K562 (cell line): ENCODE results near the gene FLRT1. TPM values are rescaled to one million over a fixed set of nuclear protein-coding genes. Genes with fewer than 3 reads are reported as not detected.

ENCODE experiments used
- ATAC-seq: fragments of 200-7000 bp; cut with Tn5 transposase; 3 replicates; pipeline ENCODE4 v1.9.1; 2020; ENCODE audit warnings: moderate library complexity
- BruUV-seq: library from RNA; stranded (reverse); fragments of 400-500 nt; replicated peaks from 2 replicates; lab custom pipeline; 2021; lab: Mats Ljungman, UMichigan
- CTCF ChIA-PET: fragments of 300-600 bp; formaldehyde crosslinking; extraction: SDS; loops from one replicate; lab custom pipeline; 2021; ENCODE audit warnings: low intra/inter-chr PET ratio; lab: Yijun Ruan, JAX
- POLR2A ChIA-PET: fragments of 300-600, 350-650 bp; sonication (Branson Sonifier 250); formaldehyde crosslinking; extraction: SDS; loops from one replicate; lab custom pipeline; 2021; ENCODE audit warnings: antibody characterized with exemption, inconsistent platforms; lab: Yijun Ruan, JAX
- DNase-seq, 4 experiments: peaks; one replicate each; pipeline versions ENCODE4 v3.0.0 to v3.0.0-alpha.2; 2011 to 2018; ENCODE audit warnings: low spot score in 3 of 4, mixed read lengths in 3 of 4; ENCODE audit errors: extremely low read depth in 1 of 4
- FAIRE-seq: peaks from 2 replicates; lab custom pipeline; 2011; peaks lifted over from hg19 to GRCh38; lab: Jason Lieb, UNC
- H2AFZ ChIP-seq: 2 replicates; pipeline ENCODE4 v1.6.0; 2011; ENCODE audit warnings: low read depth, low read length, control low read depth, inconsistent platforms
- H3K27ac ChIP-seq: fragments of 200-600 bp; 3 replicates; pipeline ENCODE4 v1.8.0; 2011; ENCODE audit warnings: low read depth, mild to moderate bottlenecking, control low read depth, inconsistent platforms, low read length, moderate library complexity, mixed read lengths; ENCODE audit errors: extremely low read depth
- H3K27me3 ChIP-seq, 2 experiments: fragments of 300-600 bp in 1 of 2; 2 replicates in 1 of 2; 3 replicates in 1 of 2; pipeline versions ENCODE4 v1.6.0 to v1.8.0; 2011; ENCODE audit warnings: inconsistent platforms in 2 of 2, low read length in 2 of 2, mild to moderate bottlenecking in 1 of 2, mixed read lengths in 1 of 2, moderate library complexity in 1 of 2; ENCODE audit not compliant: control insufficient read depth in 2 of 2, insufficient read depth in 2 of 2
- H3K36me3 ChIP-seq: fragments of 300-600 bp; 3 replicates; pipeline ENCODE4 v1.8.0; 2011; ENCODE audit warnings: mild to moderate bottlenecking, low read length, inconsistent platforms; ENCODE audit not compliant: control insufficient read depth, insufficient read depth
- H3K4me1 ChIP-seq, 2 experiments: fragments of 200-600 bp in 1 of 2; replicated peaks in 1 of 2; 2 replicates in 1 of 2; 3 replicates in 1 of 2; pipeline versions ENCODE4 v1.5.1 to v1.8.0; 2011; ENCODE audit warnings: inconsistent platforms in 2 of 2, low read length in 2 of 2, mild to moderate bottlenecking in 1 of 2, mixed read lengths in 1 of 2, moderate library complexity in 1 of 2; ENCODE audit not compliant: control insufficient read depth in 2 of 2, insufficient read depth in 2 of 2
- H3K4me2 ChIP-seq: 2 replicates; pipeline ENCODE4 v1.6.1; 2011; ENCODE audit warnings: low read length, control low read depth, inconsistent platforms, mixed read lengths; ENCODE audit not compliant: insufficient read depth
- H3K4me3 ChIP-seq: fragments of 200-600 bp; sonication (generic), shearing (Covaris generic); 2 replicates; pipeline ENCODE4 v1.5.1; 2016; ENCODE audit warnings: control low read depth, inconsistent platforms
- H3K79me2 ChIP-seq: fragments of 200-600 bp; 3 replicates; pipeline ENCODE4 v1.8.0; 2011; ENCODE audit warnings: low read length, inconsistent platforms; ENCODE audit not compliant: control insufficient read depth, insufficient read depth
- H3K9ac ChIP-seq, 2 experiments: 2 replicates each; pipeline versions ENCODE4 v1.6.0 to v1.6.1; 2011; ENCODE audit warnings: low read depth in 2 of 2, low read length in 2 of 2, control low read depth in 1 of 2, inconsistent platforms in 1 of 2, mild to moderate bottlenecking in 1 of 2, mixed read lengths in 1 of 2; ENCODE audit not compliant: insufficient read depth in 1 of 2
- H3K9me1 ChIP-seq: one replicate; pipeline ENCODE4 v1.6.0; 2011; ENCODE audit warnings: inconsistent platforms, mild to moderate bottlenecking, low read length, moderate library complexity; ENCODE audit not compliant: control insufficient read depth, insufficient read depth
- H3K9me3 ChIP-seq: replicated peaks from 2 replicates; pipeline ENCODE4 v1.5.1; 2011; ENCODE audit warnings: low read depth, low read length, inconsistent platforms; ENCODE audit not compliant: control insufficient read depth, insufficient read depth
- H4K20me1 ChIP-seq: replicated peaks from 2 replicates; pipeline ENCODE4 v1.6.1; 2011; ENCODE audit warnings: low read length, inconsistent platforms, mixed read lengths; ENCODE audit not compliant: control insufficient read depth, insufficient read depth
- POLR2G ChIP-seq: fragments of 200-400 bp; formaldehyde crosslinking; IDR thresholded peaks from 2 replicates; pipeline ENCODE4 v1.6.1; 2017; ENCODE audit warnings: low read depth, mild to moderate bottlenecking, antibody characterized with exemption, low read length, moderate library complexity
- RBFOX2 ChIP-seq: fragments of 200-400 bp; formaldehyde crosslinking; IDR thresholded peaks from 2 replicates; pipeline ENCODE4 v1.6.1; 2017; ENCODE audit warnings: low read depth, mild to moderate bottlenecking, low read length, moderate library complexity
- ZNF263 ChIP-seq: sonication (generic); formaldehyde crosslinking; IDR thresholded peaks from 2 replicates; pipeline ENCODE4 v1.8.0; 2022; ENCODE audit warnings: mild to moderate bottlenecking, missing genetic modification reagents, borderline replicate concordance
- WGBS: fragments of 100-300 bp; shearing (Covaris generic); methylation state at CpG from one replicate; pipeline ENCODE4 v1.1.6; 2016; ENCODE audit warnings: low coverage, mixed read lengths; ENCODE audit not compliant: insufficient coverage; ENCODE audit errors: missing lambda C conversion rate; 5-methylcytosine and 5-hydroxymethylcytosine counted together
- in situ Hi-C: fragments of 300-500 bp; cut with MboI; formaldehyde crosslinking; loops from 4 replicates; pipeline ENCODE4 v1.15.0; 2018; ENCODE audit warnings: inconsistent platforms, mixed read lengths
- intact Hi-C: fragments of 100-400 bp; cut with micrococcal nuclease; formaldehyde crosslinking; loops from 2 replicates; pipeline ENCODE4 v1.14.2; 2022
- polyA plus RNA-seq, 8 experiments: library from polyadenylated mRNA; depleted of rRNA in 4 of 8; stranded (reverse) in 5 of 8; unstranded in 3 of 8; fragments of >200 nt; fragmentation: Nextera tagmentation in 2 of 8; fragmentation: Illumina TruSeq in 1 of 8; extraction: Ambion mirVana in 2 of 8; extraction: Trizol in 1 of 8; gene quantifications; 2 replicates each; pipeline versions ENCODE4 v1.2.1 to v1.2.3, GENCODE V29; 2011 to 2014; ENCODE audit warnings: inconsistent platforms in 1 of 8, missing spikeins in 1 of 8
- total RNA-seq, 7 experiments: library from RNA; depleted of rRNA in 6 of 7; stranded (reverse); fragments of >200 nt in 6 of 7; fragmentation: Illumina TruSeq in 2 of 7; extraction: Trizol in 2 of 7; gene quantifications; 2 replicates each; pipeline versions ENCODE4 v1.2.1 to v1.2.3, GENCODE V29; 2011 to 2021; ENCODE audit warnings: low replicate concordance in 1 of 7
- TF ChIP-seq, protein P1 (sequence below): fragments of 150-350 bp; conservative IDR thresholded peaks from 2 replicates; pipeline ENCODE4 v1.6.1; 2014; ENCODE audit warnings: low read length
- TF ChIP-seq, protein P2 (sequence below): fragments of 250-450 bp; sonication (Bioruptor Pico); IDR thresholded peaks from 2 replicates; pipeline ENCODE4 v1.5.0; 2021; ENCODE audit warnings: mild to moderate bottlenecking, borderline replicate concordance

The FLRT1 gene
- total and polyA plus RNA-seq, 9 of the 15 experiments (the other 6 are each of a cell fraction or from before 2014, with no cell fraction given): not detected

DNA sequence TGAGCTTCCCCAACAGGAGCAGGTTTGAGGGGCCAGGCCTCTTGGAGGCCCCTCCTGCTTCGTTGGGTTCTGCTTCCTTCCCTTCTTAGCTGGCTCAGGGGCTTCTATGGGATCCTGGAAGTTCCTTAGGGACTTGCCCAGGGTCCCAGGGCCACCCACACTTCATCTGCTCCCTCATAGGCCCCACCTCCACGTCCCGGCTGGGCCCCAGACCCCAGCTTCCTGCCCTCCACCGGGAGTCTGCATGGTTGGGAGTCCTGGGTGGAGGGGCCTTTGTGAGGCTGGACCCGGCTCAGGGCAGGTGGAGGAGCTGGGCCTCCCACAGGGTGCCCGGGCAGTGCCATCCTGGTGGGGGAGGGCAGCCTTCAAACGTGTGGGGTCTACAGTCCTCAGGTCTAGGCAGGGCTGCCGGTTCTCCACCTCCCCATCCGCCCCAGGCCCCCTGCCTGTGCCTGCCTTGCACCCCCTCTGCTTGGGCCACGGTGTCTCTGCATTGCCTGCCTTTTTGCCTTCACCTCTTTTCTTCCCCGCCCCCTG is 37.9 kb upstream of the FLRT1 start:
- Histone ChIP-seq H3K36me3 (peaks cover 72% of the 10 kb centered on the region; the same call in 2 of the 3 replicates), H4K20me1 (peaks cover 4% of the 10 kb centered on the region; the same call in 1 of the 2 replicates), H3K9me3 (no peaks in the 10 kb centered on the region), H3K9me1 (no peaks in the 10 kb centered on the region), H3K4me1 (peaks cover 0 to 51% of the 10 kb centered on the region in 2 experiments; a peak in 2 of 5 replicates), H3K4me2 (no peak overlapping the region), H3K27ac (no peak overlapping the region), H3K27me3 (no peaks in the 10 kb centered on the region), H2AFZ (no peak overlapping the region), H3K9ac (peak overlapping the region in 1 of 2 experiments; percentile 45; a peak in 2 of 4 replicates), H3K4me3 (no peak overlapping the region), H3K79me2 (no peaks in the 10 kb centered on the region)
- ATAC-seq (no peak), FAIRE-seq (no peak), DNase-seq (no peak)
- in situ Hi-C loops: no loop called here
- TF ChIP-seq POLR2G (0 out of 2 replicates have a peak, but pooled peaks have one; percentile 16), ZNF263 (CRISPR knock-in tag) (no peak), RBFOX2 (peak; percentile 26; the same call in 1 of the 2 replicates)
- TF ChIP-seq, protein P1, sequence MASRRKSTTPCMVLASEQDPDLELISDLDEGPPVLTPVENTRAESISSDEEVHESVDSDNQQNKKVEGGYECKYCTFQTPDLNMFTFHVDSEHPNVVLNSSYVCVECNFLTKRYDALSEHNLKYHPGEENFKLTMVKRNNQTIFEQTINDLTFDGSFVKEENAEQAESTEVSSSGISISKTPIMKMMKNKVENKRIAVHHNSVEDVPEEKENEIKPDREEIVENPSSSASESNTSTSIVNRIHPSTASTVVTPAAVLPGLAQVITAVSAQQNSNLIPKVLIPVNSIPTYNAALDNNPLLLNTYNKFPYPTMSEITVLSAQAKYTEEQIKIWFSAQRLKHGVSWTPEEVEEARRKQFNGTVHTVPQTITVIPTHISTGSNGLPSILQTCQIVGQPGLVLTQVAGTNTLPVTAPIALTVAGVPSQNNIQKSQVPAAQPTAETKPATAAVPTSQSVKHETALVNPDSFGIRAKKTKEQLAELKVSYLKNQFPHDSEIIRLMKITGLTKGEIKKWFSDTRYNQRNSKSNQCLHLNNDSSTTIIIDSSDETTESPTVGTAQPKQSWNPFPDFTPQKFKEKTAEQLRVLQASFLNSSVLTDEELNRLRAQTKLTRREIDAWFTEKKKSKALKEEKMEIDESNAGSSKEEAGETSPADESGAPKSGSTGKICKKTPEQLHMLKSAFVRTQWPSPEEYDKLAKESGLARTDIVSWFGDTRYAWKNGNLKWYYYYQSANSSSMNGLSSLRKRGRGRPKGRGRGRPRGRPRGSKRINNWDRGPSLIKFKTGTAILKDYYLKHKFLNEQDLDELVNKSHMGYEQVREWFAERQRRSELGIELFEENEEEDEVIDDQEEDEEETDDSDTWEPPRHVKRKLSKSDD: no peak
- TF ChIP-seq, protein P2, sequence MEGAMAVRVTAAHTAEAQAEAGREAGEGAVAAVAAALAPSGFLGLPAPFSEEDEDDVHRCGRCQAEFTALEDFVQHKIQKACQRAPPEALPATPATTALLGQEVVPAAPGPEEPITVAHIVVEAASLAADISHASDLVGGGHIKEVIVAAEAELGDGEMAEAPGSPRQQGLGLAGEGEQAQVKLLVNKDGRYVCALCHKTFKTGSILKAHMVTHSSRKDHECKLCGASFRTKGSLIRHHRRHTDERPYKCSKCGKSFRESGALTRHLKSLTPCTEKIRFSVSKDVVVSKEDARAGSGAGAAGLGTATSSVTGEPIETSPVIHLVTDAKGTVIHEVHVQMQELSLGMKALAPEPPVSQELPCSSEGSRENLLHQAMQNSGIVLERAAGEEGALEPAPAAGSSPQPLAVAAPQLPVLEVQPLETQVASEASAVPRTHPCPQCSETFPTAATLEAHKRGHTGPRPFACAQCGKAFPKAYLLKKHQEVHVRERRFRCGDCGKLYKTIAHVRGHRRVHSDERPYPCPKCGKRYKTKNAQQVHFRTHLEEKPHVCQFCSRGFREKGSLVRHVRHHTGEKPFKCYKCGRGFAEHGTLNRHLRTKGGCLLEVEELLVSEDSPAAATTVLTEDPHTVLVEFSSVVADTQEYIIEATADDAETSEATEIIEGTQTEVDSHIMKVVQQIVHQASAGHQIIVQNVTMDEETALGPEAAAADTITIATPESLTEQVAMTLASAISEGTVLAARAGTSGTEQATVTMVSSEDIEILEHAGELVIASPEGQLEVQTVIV (CRISPR knock-in tag): no peak
- no TSS peak for BruUV-seq
- whole genome bisulfite sequencing: 83% methylated on average over 9 of the region's 11 CpGs
- ChIA-PET CTCF (no interaction called here), POLR2A (interaction anchor here (0.6 to 1.6 kb wide), 3 partner anchors 10 to 351 kb away, joined by 3 to 7 read pairs (median 5); no protein-coding TSS in a partner anchor)
- intact Hi-C loops: no loop called here
